ENCODE results near the gene SLC31A1. TPM values are rescaled to one million over a fixed set of nuclear protein-coding genes. Genes with fewer than 3 reads are reported as not detected.

The SLC31A1 gene
- total and polyA plus RNA-seq, 2 of the 8 experiments (the other 6 are each of a cell fraction or from before 2014, with no cell fraction given), result 23.9 to 40.8 TPM

DNA sequence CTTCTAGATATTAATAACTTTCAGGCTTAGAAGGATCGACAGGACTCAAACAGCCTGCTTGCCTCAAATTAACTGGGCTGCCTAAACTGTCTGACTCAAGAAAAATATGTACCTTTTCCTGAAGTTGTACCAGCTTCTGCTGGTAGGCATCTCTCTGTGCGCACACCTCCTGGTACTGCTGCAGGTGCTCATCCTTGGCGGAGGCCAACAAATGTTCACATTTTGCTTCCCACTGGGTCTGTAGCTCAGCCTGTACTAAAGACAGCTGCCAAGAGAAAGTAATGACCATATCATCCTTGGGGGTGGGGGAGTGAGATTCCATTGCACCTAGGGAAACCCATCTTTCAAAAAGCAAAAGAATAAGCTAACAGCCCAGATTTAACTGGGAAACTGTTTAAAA lies 48.0 kb upstream of the SLC31A1 start (continued):
- TF ChIP-seq NANOG (IDR thresholded peaks at IDR 0.05; ENCODE audit: insufficient read depth, low read depth, low read length, poor library complexity, severe bottlenecking) (no peak), CREB1 (IDR thresholded peaks at IDR 0.05) (no peak), RFX5 (IDR thresholded peaks at IDR 0.05; ENCODE audit: borderline replicate concordance, low read depth, low read length) (no peak), BACH1 (IDR thresholded peaks at IDR 0.05; ENCODE audit: low read length) (no peak)
